ENCODE measurements around the gene TMPRSS11F. TPM values are rescaled to one million over a fixed set of nuclear protein-coding genes. Genes with fewer than 3 reads are reported as not detected.

Gene TMPRSS11F
- total RNA-seq, 4 donors from 2014 or later, result not detected

- intact Hi-C loops (cut with DNase I; ENCODE audit: low total_unique reads), result no loop called here
- no peak overlapping the region for H3K27ac ChIP-seq
Observed at GRCh38 chr4:68167706-68168105, 38.0 kb upstream of the TMPRSS11F start.

DNA sequence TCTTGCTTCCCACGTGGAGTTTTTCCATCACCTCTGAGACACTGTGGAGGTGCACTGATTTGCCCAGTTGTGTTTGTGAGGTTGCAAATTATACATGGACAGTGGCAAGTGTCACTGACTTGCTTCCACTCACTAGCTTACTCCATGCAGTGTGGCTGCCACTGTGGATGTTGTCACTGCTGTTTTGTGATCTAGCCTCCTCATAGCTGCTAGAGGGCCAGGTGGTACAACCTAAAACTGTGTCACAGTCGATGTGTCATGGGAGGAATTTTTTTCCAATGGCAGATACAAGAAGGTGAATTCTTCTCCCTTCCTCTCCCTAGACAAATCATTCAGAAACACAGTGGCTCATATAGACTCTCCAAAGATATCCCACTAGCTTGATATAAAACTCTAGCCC lies 37.5 kb upstream of the TMPRSS11F start:
- no peak overlapping the region for H3K27ac ChIP-seq
- no peaks in the 10 kb centered on the region for H3K4me1 ChIP-seq
- no peaks in the 10 kb centered on the region for H3K27me3 ChIP-seq
- no peak for TF ChIP-seq POLR2A (IDR thresholded peaks at IDR 0.05)
- TF ChIP-seq, protein P1, sequence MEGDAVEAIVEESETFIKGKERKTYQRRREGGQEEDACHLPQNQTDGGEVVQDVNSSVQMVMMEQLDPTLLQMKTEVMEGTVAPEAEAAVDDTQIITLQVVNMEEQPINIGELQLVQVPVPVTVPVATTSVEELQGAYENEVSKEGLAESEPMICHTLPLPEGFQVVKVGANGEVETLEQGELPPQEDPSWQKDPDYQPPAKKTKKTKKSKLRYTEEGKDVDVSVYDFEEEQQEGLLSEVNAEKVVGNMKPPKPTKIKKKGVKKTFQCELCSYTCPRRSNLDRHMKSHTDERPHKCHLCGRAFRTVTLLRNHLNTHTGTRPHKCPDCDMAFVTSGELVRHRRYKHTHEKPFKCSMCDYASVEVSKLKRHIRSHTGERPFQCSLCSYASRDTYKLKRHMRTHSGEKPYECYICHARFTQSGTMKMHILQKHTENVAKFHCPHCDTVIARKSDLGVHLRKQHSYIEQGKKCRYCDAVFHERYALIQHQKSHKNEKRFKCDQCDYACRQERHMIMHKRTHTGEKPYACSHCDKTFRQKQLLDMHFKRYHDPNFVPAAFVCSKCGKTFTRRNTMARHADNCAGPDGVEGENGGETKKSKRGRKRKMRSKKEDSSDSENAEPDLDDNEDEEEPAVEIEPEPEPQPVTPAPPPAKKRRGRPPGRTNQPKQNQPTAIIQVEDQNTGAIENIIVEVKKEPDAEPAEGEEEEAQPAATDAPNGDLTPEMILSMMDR (IDR thresholded peaks at IDR 0.05), result no peak
- no peaks in the 10 kb centered on the region for H3K36me3 ChIP-seq
- H3K4me3 ChIP-seq, result no peak overlapping the region
- H3K9me3 ChIP-seq, result no peaks in the 10 kb centered on the region
- intact Hi-C loops (cut with DNase I; ENCODE audit: low total_unique reads), result no loop called here
- DNase-seq, result no peak

More at GRCh38 chr4:68167706-68168105, 38.0 kb upstream of the TMPRSS11F start:
- TF ChIP-seq, protein P1 (IDR thresholded peaks at IDR 0.05), result no peak
- no peak for TF ChIP-seq POLR2A (IDR thresholded peaks at IDR 0.05)
- Histone ChIP-seq H3K27me3 (no peaks in the 10 kb centered on the region), H3K9me3 (no peaks in the 10 kb centered on the region), H3K4me3 (no peak overlapping the region), H3K4me1 (no peaks in the 10 kb centered on the region), H3K36me3 (no peaks in the 10 kb centered on the region)
- no peak for DNase-seq

GRCh38 chr4:68163754-68164153 lies 34.1 kb upstream of the TMPRSS11F start:
- no peak for TF ChIP-seq POLR2A (IDR thresholded peaks at IDR 0.05)
- TF ChIP-seq, protein P1 (IDR thresholded peaks at IDR 0.05), result no peak
- no peaks in the 10 kb centered on the region for H3K4me1 ChIP-seq
- H3K4me3 ChIP-seq, result no peak overlapping the region
- DNase-seq, result no peak
- H3K36me3 ChIP-seq, result no peaks in the 10 kb centered on the region
- intact Hi-C loops (cut with DNase I; ENCODE audit: low total_unique reads), result no loop called here
- H3K27me3 ChIP-seq, result no peaks in the 10 kb centered on the region
- H3K9me3 ChIP-seq, result no peaks in the 10 kb centered on the region
- no peak overlapping the region for H3K27ac ChIP-seq

- Histone ChIP-seq H3K4me3 (no peak overlapping the region), H3K4me1 (no peaks in the 10 kb centered on the region), H3K9me3 (no peaks in the 10 kb centered on the region), H3K36me3 (no peaks in the 10 kb centered on the region), H3K27me3 (no peaks in the 10 kb centered on the region), H3K27ac (no peak overlapping the region)
- TF ChIP-seq, protein P1 (IDR thresholded peaks at IDR 0.05), result no peak
- no peak for TF ChIP-seq POLR2A (IDR thresholded peaks at IDR 0.05)
- no peak for DNase-seq
- intact Hi-C loops (cut with DNase I; ENCODE audit: low total_unique reads), result no loop called here
Observed at GRCh38 chr4:68162196-68162595, 32.5 kb upstream of the TMPRSS11F start.

DNA sequence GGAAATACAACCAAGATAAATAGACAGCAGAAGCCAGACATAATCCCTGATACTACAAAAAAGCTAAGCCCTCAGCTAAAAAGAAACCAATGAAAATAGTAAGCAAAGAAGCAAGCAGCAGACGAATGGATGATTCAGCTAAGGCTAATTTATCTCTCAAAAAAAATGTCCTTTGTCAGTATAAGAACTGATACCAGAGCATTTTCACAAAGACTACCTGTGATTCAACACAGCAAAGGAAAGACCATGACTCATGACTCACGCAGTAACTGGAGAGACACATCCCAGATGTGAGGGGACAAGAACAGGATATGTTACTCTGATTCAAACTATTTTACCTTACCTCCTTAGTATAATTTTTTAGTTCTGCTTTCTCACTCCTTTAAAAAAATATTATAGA lies 22.7 kb upstream of the TMPRSS11F start:
- TF ChIP-seq POLR2A (IDR thresholded peaks at IDR 0.05), result no peak
- TF ChIP-seq, protein P1 (IDR thresholded peaks at IDR 0.05), result no peak
- Histone ChIP-seq H3K27me3 (no peaks in the 10 kb centered on the region), H3K4me1 (no peaks in the 10 kb centered on the region), H3K36me3 (no peaks in the 10 kb centered on the region), H3K9me3 (no peaks in the 10 kb centered on the region), H3K27ac (no peak overlapping the region), H3K4me3 (no peak overlapping the region)
- intact Hi-C loops (cut with DNase I; ENCODE audit: low total_unique reads), result no loop called here
- no peak for DNase-seq
